ENCODE measurements around the gene STON1.
A peak's percentile ranks its signal among the peaks of the same experiment; 100 is the strongest.
"Not testable (repeated sequence)": the region's sequence is repeated elsewhere in the genome, so short reads cannot be mapped to it uniquely, and the experiment has no call there.

Gene STON1

DNA sequence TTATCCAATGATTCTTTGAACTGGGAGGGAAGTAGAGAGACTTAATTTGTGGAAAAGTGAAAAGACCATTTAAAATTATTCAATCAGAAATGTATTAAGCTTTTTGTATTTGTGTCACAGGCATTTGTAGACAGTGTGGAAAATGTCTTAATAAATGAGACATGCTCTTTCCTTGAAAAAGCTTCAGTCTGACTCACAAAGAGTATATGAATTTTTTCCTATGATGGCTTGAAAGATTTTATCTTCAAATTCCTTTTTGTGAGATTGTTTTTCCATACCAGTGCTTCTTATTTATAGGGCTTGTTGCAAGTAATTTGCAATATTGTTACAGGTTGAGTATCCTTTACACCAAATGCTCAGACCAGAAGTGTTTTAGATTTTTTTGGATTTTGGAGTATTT lies 39.5 kb downstream of the STON1 start:
- Mint-ChIP-seq H3K9me3 (no peaks in the 10 kb centered on the region), H3K27ac (no peak overlapping the region), H3K4me3 (no peak overlapping the region), H3K36me3 (ENCODE audit: low read depth) (no peaks in the 10 kb centered on the region), H3K27me3 (ENCODE audit: low read depth) (no peaks in the 10 kb centered on the region), H3K4me1 (ENCODE audit: low read depth) (peaks cover under 1% of the 10 kb centered on the region)
- DNase-seq (ENCODE audit: low spot score), result no peak

DNA sequence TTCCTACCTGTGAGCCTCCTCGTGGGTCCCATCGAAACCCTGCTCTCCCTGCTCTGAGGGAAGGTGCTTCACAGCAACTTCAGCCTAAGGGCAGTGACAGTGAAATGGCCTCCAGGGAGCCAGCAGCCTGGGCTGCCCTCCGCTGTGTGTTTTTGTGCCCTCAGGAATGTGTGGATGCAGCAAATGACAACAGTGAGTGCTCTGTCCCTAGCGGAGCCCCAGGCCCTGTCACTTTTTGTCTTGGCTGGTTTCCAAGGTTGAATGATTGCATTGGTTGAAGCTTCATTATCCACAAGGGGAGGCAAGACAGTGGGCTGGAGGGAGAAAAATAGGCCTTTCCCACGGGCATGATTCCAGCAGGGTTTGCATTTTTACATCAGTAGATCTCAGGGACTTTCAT lies 42.9 kb downstream of the STON1 start:
- Mint-ChIP-seq H3K9me3 (no peaks in the 10 kb centered on the region), H3K4me1 (ENCODE audit: low read depth) (peaks cover 6% of the 10 kb centered on the region), H3K4me3 (no peak overlapping the region), H3K27me3 (ENCODE audit: low read depth) (no peaks in the 10 kb centered on the region), H3K27ac (no peak overlapping the region), H3K36me3 (ENCODE audit: low read depth) (no peaks in the 10 kb centered on the region)
- DNase-seq (ENCODE audit: low spot score), result no peak

DNA sequence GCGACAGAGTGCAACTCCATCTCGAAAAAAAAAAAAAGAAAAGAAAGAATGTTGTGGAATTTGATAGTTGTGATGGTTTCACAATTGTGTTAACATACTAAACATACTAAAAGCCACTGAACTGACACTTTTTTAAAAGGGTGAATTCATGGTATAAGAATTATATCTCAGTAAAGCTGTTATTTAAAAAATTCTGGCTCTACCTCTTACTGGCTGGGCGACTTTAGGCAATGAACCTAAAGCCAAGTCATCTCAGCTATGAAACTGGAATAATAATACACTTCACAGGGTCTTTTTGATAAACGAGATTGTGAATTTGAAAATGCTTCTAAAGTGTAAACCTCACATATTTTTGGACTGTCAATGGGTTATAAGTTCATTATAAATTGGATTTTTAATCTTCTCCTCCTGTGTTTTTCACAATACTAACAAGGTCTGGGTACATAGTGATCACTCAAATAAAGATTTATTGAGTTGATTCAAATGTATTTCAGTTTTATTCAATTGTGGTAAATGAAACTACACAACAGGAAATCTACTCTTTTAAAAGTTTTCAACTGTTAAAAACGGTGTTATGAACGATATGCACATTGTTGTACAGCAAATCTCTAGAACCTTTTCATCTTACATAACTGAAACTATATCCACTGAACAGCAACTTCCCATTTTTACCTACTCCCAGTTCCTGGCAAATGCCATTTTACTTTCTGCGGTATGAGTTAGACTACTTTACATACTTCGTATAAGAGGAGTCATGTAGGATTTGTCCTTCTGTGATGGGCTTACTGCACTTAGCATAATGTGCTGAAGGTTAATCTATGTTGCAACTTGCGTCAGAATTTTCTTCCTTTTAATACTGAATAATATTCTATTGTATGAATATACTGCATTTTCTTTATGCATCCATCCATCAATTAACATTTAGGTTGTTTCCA lies 44.7 kb downstream of the STON1 start:
- DNase-seq (ENCODE audit: low spot score), result no peak
- Mint-ChIP-seq H3K4me3 (peak overlapping the region; percentile 12), H3K27me3 (ENCODE audit: low read depth) (no peaks in the 10 kb centered on the region), H3K27ac (peak overlapping the region; percentile 10), H3K9me3 (no peaks in the 10 kb centered on the region), H3K36me3 (ENCODE audit: low read depth) (no peaks in the 10 kb centered on the region), H3K4me1 (ENCODE audit: low read depth) (peaks cover 6% of the 10 kb centered on the region)

DNA sequence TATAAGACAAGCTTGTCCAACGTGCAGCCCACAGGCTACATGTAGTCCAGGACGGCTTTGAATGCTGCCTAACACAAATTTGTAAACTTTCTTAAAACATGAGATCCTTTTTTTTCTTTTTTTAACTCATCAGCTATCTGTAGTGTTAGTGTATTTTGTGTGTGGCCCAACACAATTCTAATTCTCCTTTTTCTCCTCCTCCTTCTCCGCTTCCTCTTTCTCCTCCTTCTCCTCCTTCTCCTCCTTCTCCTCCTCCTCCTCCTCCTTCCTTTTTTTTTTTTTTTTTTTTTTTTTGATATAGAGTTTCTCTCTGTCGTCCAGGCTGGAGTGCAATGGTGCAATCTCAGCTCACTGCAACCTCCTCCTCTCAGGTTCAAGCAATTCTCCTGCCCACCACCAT lies 48.4 kb downstream of the STON1 start:
- no peak overlapping the region for H3K4me3 Mint-ChIP-seq
- H3K27me3 Mint-ChIP-seq (ENCODE audit: low read depth), result peaks cover 9% of the 10 kb centered on the region

DNA sequence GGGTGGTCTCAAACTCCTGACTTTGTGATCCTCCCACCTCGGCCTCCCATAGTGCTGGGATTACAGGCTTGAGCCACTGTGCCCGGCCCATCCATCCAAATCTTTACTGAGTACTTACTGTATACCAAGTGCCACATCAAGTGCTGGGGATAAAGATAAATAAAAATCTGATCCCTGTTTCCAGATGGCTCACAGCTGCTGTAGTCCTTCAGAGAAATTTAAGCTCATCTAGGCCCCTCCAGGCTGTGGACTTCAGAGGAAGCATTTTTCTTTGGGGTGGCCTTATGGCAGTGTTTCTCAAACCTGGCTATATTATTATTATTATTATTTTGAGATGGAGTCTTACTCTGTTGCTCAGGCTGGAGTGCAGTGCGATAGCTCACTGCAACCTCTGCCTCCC lies 54.0 kb downstream of the STON1 start:
- H3K4me3 Mint-ChIP-seq, result no peak overlapping the region
- H3K36me3 Mint-ChIP-seq (ENCODE audit: low read depth), result no peaks in the 10 kb centered on the region
- no peak for DNase-seq (ENCODE audit: low spot score)
- peaks cover 4% of the 10 kb centered on the region for H3K4me1 Mint-ChIP-seq (ENCODE audit: low read depth)
- no peak overlapping the region for H3K27ac Mint-ChIP-seq
- H3K9me3 Mint-ChIP-seq, result no peaks in the 10 kb centered on the region
- H3K27me3 Mint-ChIP-seq (ENCODE audit: low read depth), result peaks cover 9% of the 10 kb centered on the region

More for the DNA sequence above, 48.4 kb downstream of the STON1 start:
- DNase-seq (ENCODE audit: low spot score), result no peak
- no peaks in the 10 kb centered on the region for H3K9me3 Mint-ChIP-seq
- H3K4me1 Mint-ChIP-seq (ENCODE audit: low read depth), result peaks cover 6% of the 10 kb centered on the region
- no peak overlapping the region for H3K27ac Mint-ChIP-seq
- no peaks in the 10 kb centered on the region for H3K36me3 Mint-ChIP-seq (ENCODE audit: low read depth)

DNA sequence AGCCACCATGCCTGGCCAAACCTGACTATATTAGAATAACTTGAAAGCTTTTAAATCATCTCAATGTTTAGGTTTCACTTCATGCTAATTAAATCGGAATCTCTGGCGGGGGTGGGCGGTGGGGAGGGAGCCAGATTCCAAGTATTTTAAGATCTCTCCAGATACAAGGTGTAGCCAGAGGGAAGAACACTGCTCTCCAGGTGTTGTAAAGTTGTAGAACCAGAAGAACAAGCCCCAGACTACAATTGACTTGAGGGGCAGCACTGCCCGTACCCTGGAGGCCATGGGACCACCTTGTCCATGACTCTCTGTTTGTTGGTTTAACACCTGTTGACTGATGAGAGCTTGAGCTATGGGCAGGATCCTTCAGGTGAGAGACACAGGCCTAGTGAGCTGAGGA lies 54.6 kb downstream of the STON1 start:
- no peak for DNase-seq (ENCODE audit: low spot score)
- Mint-ChIP-seq H3K27me3 (ENCODE audit: low read depth) (peaks cover 12% of the 10 kb centered on the region), H3K36me3 (ENCODE audit: low read depth) (no peaks in the 10 kb centered on the region), H3K9me3 (no peaks in the 10 kb centered on the region), H3K4me1 (ENCODE audit: low read depth) (peaks cover 7% of the 10 kb centered on the region), H3K27ac (no peak overlapping the region), H3K4me3 (no peak overlapping the region)

DNA sequence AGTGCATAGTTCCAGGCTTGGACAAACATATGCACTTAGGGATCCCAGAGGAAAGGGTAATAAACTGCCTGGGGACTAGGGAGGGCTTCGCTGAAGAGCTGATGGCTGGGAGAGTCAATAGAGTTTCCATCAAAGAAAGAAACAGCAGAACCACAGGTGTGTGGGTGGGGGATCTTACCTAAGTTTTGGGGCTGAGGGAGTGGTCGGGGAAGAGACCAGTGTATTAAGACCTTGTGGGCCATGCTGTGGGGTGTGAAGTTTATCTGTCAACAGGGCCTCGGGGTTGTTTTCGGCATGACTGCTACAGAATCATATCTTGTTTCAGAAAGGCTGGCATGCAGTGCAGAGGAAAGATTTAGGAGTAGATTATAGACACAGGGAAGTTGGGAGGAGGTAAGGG lies 56.5 kb downstream of the STON1 start:
- Mint-ChIP-seq H3K27ac (no peak overlapping the region), H3K9me3 (no peaks in the 10 kb centered on the region), H3K27me3 (ENCODE audit: low read depth) (peaks cover 8% of the 10 kb centered on the region), H3K36me3 (ENCODE audit: low read depth) (no peaks in the 10 kb centered on the region), H3K4me1 (ENCODE audit: low read depth) (peaks cover 7% of the 10 kb centered on the region), H3K4me3 (no peak overlapping the region)
- no peak for DNase-seq (ENCODE audit: low spot score)

DNA sequence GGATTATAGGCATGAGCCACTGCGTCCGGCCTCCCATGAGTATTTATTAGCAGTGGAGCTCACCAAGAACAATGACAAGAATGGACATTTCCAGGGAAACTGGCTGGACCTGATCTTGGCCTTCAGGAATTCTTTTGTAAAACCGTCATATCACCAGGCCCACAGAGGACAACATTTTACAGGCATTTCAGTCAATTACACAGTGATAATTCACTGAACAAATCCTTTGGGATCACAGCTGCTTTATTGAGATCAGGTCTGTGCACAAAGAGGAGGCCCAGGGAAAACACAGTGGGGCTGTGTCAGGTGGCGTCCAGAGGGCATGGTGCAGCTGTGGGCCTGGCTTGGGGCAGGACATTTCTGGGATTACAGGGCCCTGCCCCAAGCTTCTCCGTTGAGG lies 57.6 kb downstream of the STON1 start:
- Mint-ChIP-seq H3K36me3 (ENCODE audit: low read depth) (no peaks in the 10 kb centered on the region), H3K4me3 (no peak overlapping the region), H3K4me1 (ENCODE audit: low read depth) (peaks cover 7% of the 10 kb centered on the region), H3K9me3 (no peaks in the 10 kb centered on the region), H3K27me3 (ENCODE audit: low read depth) (peaks cover 8% of the 10 kb centered on the region), H3K27ac (no peak overlapping the region)
- no peak for DNase-seq (ENCODE audit: low spot score)

DNA sequence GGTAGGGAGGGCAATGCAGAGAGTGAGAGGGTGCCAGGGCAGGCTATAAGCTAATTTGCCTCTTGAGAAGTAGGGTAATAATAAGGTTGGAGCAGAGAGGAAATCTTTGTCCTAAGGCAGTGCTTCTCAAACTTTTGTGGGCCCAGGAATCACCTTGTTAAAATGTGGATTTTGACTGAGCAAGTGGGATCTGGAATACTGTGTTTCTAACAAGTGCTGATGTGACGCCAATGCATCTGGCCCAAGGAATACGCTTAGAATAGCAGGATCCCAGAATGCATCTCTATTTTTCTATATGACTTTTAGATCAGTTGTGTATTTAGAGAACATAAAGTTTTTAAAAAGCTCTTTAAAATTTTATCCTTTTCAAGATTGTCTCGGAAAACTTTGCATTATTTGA lies 58.0 kb downstream of the STON1 start:
- no peak overlapping the region for H3K27ac Mint-ChIP-seq

DNA sequence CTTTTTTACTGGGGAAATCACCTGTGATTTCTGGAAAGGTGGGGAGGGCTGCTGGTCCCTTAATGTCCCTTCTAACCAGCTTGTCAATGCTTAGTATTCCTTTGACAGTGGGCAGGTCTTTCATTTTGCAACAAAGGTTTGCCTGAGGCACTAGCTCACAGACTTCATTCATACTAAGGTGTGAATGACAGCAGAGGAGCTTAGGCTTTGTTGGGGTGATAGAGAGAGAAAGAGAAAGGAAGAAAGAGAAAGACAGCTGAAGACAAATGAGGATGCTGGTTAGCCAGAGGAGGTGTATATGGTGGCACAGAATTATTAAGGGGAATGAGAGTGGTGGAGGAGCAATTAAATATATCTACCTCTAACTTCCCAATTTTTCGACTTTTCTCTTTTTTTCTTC lies 58.8 kb downstream of the STON1 start:
- DNase-seq (ENCODE audit: low spot score), result no peak
- Mint-ChIP-seq H3K9me3 (no peaks in the 10 kb centered on the region), H3K27ac (no peak overlapping the region), H3K36me3 (ENCODE audit: low read depth) (no peaks in the 10 kb centered on the region), H3K27me3 (ENCODE audit: low read depth) (peaks cover 8% of the 10 kb centered on the region), H3K4me1 (ENCODE audit: low read depth) (peaks cover 7% of the 10 kb centered on the region), H3K4me3 (no peak overlapping the region)

More for the DNA sequence above, 58.0 kb downstream of the STON1 start:
- H3K4me3 Mint-ChIP-seq, result no peak overlapping the region
- H3K36me3 Mint-ChIP-seq (ENCODE audit: low read depth), result no peaks in the 10 kb centered on the region
- DNase-seq (ENCODE audit: low spot score), result no peak
- peaks cover 7% of the 10 kb centered on the region for H3K4me1 Mint-ChIP-seq (ENCODE audit: low read depth)
- H3K9me3 Mint-ChIP-seq, result no peaks in the 10 kb centered on the region
- H3K27me3 Mint-ChIP-seq (ENCODE audit: low read depth), result peaks cover 8% of the 10 kb centered on the region

DNA sequence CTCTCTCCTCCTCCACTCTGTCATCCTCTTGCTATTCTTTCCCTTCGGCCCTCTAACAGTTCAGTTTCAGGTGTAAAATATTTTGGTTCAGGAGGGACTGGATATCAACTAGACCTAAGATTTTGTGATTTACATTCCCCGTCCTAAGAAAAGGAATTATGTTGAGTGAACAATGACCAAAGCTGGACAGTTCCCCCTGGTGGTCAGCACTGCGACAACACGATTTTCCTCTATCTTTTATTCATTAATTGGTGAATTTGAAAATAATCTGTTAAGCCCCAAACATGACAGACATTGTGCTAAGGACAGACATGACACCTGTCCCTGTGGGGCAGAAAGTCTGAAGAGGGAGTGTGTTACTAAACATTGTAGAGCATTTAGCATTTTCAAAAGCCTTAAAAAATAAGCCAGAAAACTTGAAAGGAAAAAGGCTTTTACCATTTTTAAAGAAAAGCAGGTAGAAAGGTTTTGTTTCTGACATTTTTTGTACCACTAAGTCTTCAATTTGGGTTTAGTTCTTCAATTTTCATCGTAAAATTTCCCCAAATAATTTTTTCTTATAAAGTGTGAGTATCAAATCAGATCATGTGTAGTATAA lies 59.3 kb downstream of the STON1 start:
- Mint-ChIP-seq H3K36me3 (ENCODE audit: low read depth) (no peaks in the 10 kb centered on the region), H3K9me3 (no peaks in the 10 kb centered on the region), H3K4me3 (no peak overlapping the region), H3K27ac (no peak overlapping the region), H3K27me3 (ENCODE audit: low read depth) (peaks cover 8% of the 10 kb centered on the region), H3K4me1 (ENCODE audit: low read depth) (peaks cover 7% of the 10 kb centered on the region)
- DNase-seq (ENCODE audit: low spot score), result no peak

DNA sequence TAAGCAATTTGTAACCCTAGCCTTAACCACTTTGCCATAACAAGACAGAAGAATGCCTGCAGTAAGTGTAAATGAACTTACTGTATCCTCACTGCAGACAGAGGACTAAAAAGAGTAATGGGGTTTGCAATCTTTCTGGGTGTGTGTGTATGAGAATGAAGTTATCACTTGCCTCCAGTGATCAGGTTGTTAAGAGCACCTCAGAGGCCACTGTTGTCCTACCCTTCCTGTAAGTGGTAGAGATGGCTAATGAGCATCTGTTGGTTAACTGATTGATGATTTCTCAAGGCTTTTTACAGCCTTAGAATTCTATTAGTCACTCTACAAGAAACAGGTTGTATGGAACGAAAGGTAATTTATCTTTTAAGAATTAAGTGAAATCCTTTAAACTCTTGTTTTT lies 60.1 kb downstream of the STON1 start:
- Mint-ChIP-seq H3K27me3 (ENCODE audit: low read depth) (peaks cover 8% of the 10 kb centered on the region), H3K27ac (no peak overlapping the region), H3K4me1 (ENCODE audit: low read depth) (peaks cover 7% of the 10 kb centered on the region), H3K4me3 (no peak overlapping the region), H3K9me3 (no peaks in the 10 kb centered on the region), H3K36me3 (ENCODE audit: low read depth) (no peaks in the 10 kb centered on the region)
- no peak for DNase-seq (ENCODE audit: low spot score)

DNA sequence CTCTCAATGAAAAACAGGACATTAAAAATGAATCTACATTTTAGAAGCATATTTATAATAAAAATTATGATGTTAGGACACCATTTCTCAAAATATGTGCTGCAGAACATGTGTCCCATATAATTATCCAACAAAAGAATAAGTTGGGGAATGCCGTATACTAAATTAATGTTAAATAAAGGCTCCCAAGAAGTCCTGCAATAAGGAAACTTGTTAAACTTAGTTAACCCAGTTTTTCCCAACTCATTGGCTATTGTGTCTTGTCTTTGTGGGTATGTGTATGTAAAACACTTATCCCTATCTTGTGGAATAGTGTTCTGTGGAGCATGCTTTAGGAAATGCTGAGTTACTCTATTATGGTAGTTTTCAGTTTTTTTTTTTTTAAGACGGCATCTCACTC lies 62.1 kb downstream of the STON1 start:
- Mint-ChIP-seq H3K4me1 (ENCODE audit: low read depth) (peaks cover 7% of the 10 kb centered on the region), H3K36me3 (ENCODE audit: low read depth) (no peaks in the 10 kb centered on the region), H3K27ac (no peak overlapping the region), H3K4me3 (no peak overlapping the region), H3K9me3 (no peaks in the 10 kb centered on the region), H3K27me3 (ENCODE audit: low read depth) (peaks cover 9% of the 10 kb centered on the region)
- DNase-seq (ENCODE audit: low spot score), result no peak

DNA sequence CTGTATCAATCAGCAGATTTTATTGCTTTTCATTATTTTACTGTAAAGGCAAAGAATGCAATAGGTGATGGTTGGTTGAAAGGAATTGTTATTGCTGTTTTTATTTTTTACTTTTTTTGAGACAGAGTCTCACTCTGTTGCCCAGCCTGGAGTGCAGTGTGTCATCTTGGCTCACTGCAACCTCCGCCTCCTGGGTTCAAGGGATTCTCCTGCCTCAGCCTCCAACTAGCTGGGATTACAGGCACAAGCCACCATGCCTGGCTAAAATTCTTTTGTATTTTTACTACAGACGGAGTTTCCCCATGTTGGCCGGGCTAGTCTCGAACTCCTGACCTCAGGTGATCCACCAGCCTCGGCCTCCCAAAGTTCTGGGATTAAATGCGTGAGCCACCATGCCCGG lies 66.8 kb downstream of the STON1 start:
- H3K9me3 Mint-ChIP-seq; H3K4me1 Mint-ChIP-seq (ENCODE audit: low read depth); H3K27ac Mint-ChIP-seq; DNase-seq (ENCODE audit: low spot score); H3K4me3 Mint-ChIP-seq; H3K27me3 Mint-ChIP-seq (ENCODE audit: low read depth); H3K36me3 Mint-ChIP-seq (ENCODE audit: low read depth): not testable (repeated sequence)
